ENCODE data around the gene ATL3.
"Not testable (repeated sequence)": the region's sequence is repeated elsewhere in the genome, so short reads cannot be mapped to it uniquely, and the experiment has no call there.

The ATL3 gene

GRCh38 chr11:63578882-63579281, 92.3 kb downstream of the ATL3 start:
- DNase-seq, result not testable (repeated sequence)

- no peak for DNase-seq
Observed at GRCh38 chr11:63574856-63575602, 96.1 kb downstream of the ATL3 start.
